Neural cell (in vitro differentiated cells): ENCODE data around the gene CTBP2.

Experiments used
- EP300 ChIP-seq: fragments of 450-650 bp; conservative IDR thresholded peaks from 2 replicates; pipeline ENCODE4 v1.6.1; 2014; ENCODE audit warnings: antibody characterized with exemption, mild to moderate bottlenecking, moderate library complexity; ENCODE audit not compliant: poor library complexity, severe bottlenecking
- EZH2 ChIP-seq: fragments of 200-600, 300-800 bp; shearing (Covaris generic), sonication (generic); IDR thresholded peaks from 2 replicates; pipeline ENCODE4 v1.6.1; 2014; ENCODE audit warnings: antibody characterized with exemption, low read length, borderline replicate concordance, mild to moderate bottlenecking; ENCODE audit not compliant: insufficient read depth, poor library complexity, severe bottlenecking
- MXI1 ChIP-seq: fragments of 450-650 bp; conservative IDR thresholded peaks from 2 replicates; pipeline ENCODE4 v1.6.1; 2014; ENCODE audit warnings: antibody characterized with exemption, mild to moderate bottlenecking; ENCODE audit not compliant: poor library complexity, severe bottlenecking
- POLR2AphosphoS5 ChIP-seq: IDR thresholded peaks from 2 replicates; pipeline ENCODE4 v1.6.1; 2012
- TAF1 ChIP-seq: IDR thresholded peaks from 2 replicates; pipeline ENCODE4 v1.6.1; 2012; ENCODE audit warnings: low read depth
- TF ChIP-seq, protein P1 (sequence below): fragments of 450-650 bp; IDR thresholded peaks from 2 replicates; pipeline ENCODE4 v1.5.1; 2014; ENCODE audit warnings: antibody characterized with exemption, mild to moderate bottlenecking, moderate library complexity; ENCODE audit not compliant: poor library complexity, severe bottlenecking
- TF ChIP-seq, protein P2 (sequence below): IDR thresholded peaks from 2 replicates; pipeline ENCODE4 v1.6.1; 2012; ENCODE audit warnings: borderline replicate concordance

DNA sequence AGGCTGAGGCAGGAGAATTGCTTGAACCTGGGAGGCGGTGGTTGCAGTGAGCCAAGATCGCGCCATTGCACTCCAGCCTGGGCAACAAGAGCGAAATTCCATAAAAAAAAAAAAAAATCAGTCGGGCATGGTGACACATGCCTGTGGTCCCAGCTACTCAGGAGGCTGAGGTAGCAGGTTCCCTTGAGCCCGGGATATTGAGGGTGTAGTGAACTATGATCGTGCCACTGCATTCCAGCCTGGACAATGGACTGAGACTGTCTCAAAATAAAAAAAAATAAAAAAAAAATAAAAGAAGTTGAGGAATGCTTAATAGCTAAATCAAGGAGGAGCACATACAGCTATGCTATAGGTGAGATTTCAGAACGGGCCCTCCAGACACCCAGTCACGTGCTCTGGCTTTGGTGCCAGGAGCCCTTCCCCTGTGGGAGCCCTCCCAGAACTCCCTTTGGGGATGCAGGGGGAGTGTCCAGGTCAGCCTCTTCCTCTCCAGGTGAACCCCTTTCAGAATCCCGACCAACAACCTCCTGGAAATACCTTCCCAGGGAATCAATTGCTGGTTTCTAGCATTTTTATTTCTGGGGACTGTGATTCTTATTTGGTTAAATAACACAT, 42.9 kb upstream of the CTBP2 start:
- TF ChIP-seq, protein P1, sequence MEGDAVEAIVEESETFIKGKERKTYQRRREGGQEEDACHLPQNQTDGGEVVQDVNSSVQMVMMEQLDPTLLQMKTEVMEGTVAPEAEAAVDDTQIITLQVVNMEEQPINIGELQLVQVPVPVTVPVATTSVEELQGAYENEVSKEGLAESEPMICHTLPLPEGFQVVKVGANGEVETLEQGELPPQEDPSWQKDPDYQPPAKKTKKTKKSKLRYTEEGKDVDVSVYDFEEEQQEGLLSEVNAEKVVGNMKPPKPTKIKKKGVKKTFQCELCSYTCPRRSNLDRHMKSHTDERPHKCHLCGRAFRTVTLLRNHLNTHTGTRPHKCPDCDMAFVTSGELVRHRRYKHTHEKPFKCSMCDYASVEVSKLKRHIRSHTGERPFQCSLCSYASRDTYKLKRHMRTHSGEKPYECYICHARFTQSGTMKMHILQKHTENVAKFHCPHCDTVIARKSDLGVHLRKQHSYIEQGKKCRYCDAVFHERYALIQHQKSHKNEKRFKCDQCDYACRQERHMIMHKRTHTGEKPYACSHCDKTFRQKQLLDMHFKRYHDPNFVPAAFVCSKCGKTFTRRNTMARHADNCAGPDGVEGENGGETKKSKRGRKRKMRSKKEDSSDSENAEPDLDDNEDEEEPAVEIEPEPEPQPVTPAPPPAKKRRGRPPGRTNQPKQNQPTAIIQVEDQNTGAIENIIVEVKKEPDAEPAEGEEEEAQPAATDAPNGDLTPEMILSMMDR, result no peak
- TF ChIP-seq MXI1, result no peak
- TF ChIP-seq EP300, result no peak
- no peak for TF ChIP-seq POLR2AphosphoS5
- TF ChIP-seq, protein P2, sequence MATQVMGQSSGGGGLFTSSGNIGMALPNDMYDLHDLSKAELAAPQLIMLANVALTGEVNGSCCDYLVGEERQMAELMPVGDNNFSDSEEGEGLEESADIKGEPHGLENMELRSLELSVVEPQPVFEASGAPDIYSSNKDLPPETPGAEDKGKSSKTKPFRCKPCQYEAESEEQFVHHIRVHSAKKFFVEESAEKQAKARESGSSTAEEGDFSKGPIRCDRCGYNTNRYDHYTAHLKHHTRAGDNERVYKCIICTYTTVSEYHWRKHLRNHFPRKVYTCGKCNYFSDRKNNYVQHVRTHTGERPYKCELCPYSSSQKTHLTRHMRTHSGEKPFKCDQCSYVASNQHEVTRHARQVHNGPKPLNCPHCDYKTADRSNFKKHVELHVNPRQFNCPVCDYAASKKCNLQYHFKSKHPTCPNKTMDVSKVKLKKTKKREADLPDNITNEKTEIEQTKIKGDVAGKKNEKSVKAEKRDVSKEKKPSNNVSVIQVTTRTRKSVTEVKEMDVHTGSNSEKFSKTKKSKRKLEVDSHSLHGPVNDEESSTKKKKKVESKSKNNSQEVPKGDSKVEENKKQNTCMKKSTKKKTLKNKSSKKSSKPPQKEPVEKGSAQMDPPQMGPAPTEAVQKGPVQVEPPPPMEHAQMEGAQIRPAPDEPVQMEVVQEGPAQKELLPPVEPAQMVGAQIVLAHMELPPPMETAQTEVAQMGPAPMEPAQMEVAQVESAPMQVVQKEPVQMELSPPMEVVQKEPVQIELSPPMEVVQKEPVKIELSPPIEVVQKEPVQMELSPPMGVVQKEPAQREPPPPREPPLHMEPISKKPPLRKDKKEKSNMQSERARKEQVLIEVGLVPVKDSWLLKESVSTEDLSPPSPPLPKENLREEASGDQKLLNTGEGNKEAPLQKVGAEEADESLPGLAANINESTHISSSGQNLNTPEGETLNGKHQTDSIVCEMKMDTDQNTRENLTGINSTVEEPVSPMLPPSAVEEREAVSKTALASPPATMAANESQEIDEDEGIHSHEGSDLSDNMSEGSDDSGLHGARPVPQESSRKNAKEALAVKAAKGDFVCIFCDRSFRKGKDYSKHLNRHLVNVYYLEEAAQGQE, result no peak
- TF ChIP-seq TAF1, result no peak
- no peak for TF ChIP-seq EZH2
